Endothelial cell of umbilical vein (primary cell): ENCODE data around the gene C6orf136. TPM values are rescaled to one million over a fixed set of nuclear protein-coding genes. Genes with fewer than 3 reads are reported as not detected.

ENCODE experiments used
- BruUV-seq: library from RNA; stranded (reverse); fragments of 400-500 nt; replicated peaks from 2 replicates; lab custom pipeline; 2021; lab: Mats Ljungman, UMichigan
- CTCF ChIA-PET: fragments of 300-600, 350-600 bp; sonication (Branson Sonifier 250); formaldehyde crosslinking; loops from one replicate; lab custom pipeline; 2021; ENCODE audit warnings: antibody characterized with exemption, inconsistent platforms; lab: Charles Lee
- POLR2A ChIA-PET: fragments of 300-600, 350-600 bp; sonication (Branson Sonifier 250); formaldehyde crosslinking; loops from one replicate; lab custom pipeline; 2021; ENCODE audit warnings: antibody characterized with exemption, inconsistent platforms; lab: Charles Lee
- DNase-seq: peaks from one replicate; pipeline ENCODE4 v3.0.0-alpha.2; 2011; ENCODE audit warnings: low read depth, low spot score
- FAIRE-seq: peaks from 2 replicates; lab custom pipeline; 2011; peaks lifted over from hg19 to GRCh38; lab: Jason Lieb, UNC
- H2AFZ ChIP-seq: 2 replicates; pipeline ENCODE4 v1.6.0; 2012; ENCODE audit warnings: low read depth, low read length, control low read depth, inconsistent platforms
- H3K27ac ChIP-seq: 2 replicates; pipeline ENCODE4 v1.5.1; 2011; ENCODE audit warnings: low read depth, mild to moderate bottlenecking, control low read depth, low read length, moderate library complexity; ENCODE audit not compliant: insufficient read depth
- H3K27me3 ChIP-seq, 2 experiments: 2 replicates each; pipeline versions ENCODE4 v1.6.0 to v1.6.1; 2011; ENCODE audit warnings: low read length in 2 of 2, mixed read lengths in 1 of 2; ENCODE audit not compliant: control insufficient read depth in 2 of 2, insufficient read depth in 2 of 2
- H3K36me3 ChIP-seq, 2 experiments: 2 replicates in 1 of 2; 3 replicates in 1 of 2; pipeline ENCODE4 v1.5.1; 2011; ENCODE audit warnings: low read length in 2 of 2, mild to moderate bottlenecking in 1 of 2, moderate library complexity in 1 of 2; ENCODE audit not compliant: control insufficient read depth in 2 of 2, insufficient read depth in 2 of 2; ENCODE audit errors: extremely low read depth in 1 of 2
- H3K4me1 ChIP-seq: 3 replicates; pipeline ENCODE4 v1.5.1; 2011; ENCODE audit warnings: mild to moderate bottlenecking, low read length; ENCODE audit not compliant: control insufficient read depth, insufficient read depth; ENCODE audit errors: extremely low read depth
- H3K4me2 ChIP-seq: 2 replicates; pipeline ENCODE4 v1.6.1; 2011; ENCODE audit warnings: low read length, control low read depth, mixed read lengths; ENCODE audit not compliant: insufficient read depth
- H3K4me3 ChIP-seq, 3 experiments: fragments of 200-600 bp in 1 of 3; sonication (generic), shearing (Covaris generic) in 1 of 3; replicated peaks in 1 of 3; 2 replicates each; pipeline ENCODE4 v1.5.1; 2011 to 2016; ENCODE audit warnings: control low read depth in 3 of 3, low read length in 3 of 3, mild to moderate bottlenecking in 2 of 3, inconsistent platforms in 1 of 3, low read depth in 1 of 3, moderate library complexity in 1 of 3; ENCODE audit not compliant: insufficient read depth in 1 of 3
- H3K79me2 ChIP-seq: 2 replicates; pipeline ENCODE4 v1.6.0; 2012; ENCODE audit warnings: low read length, inconsistent platforms; ENCODE audit not compliant: control insufficient read depth, insufficient read depth
- H3K9ac ChIP-seq: replicated peaks from 2 replicates; pipeline ENCODE3; 2011; ENCODE audit warnings: low read length, control low read depth; ENCODE audit not compliant: insufficient read depth; ENCODE audit errors: extremely low read depth
- H3K9me1 ChIP-seq: replicated peaks from 3 replicates; pipeline ENCODE4 v1.6.0; 2011; ENCODE audit warnings: mild to moderate bottlenecking, low read length; ENCODE audit not compliant: control insufficient read depth, insufficient read depth; ENCODE audit errors: extremely low read depth
- H3K9me3 ChIP-seq: replicated peaks from 2 replicates; pipeline ENCODE4 v1.5.1; 2012; ENCODE audit warnings: low read length, inconsistent platforms; ENCODE audit not compliant: control insufficient read depth, insufficient read depth
- H4K20me1 ChIP-seq: replicated peaks from 2 replicates; pipeline ENCODE3; 2011; ENCODE audit warnings: mild to moderate bottlenecking, low read length; ENCODE audit not compliant: control insufficient read depth, insufficient read depth; ENCODE audit errors: extremely low read depth
- EZH2 ChIP-seq: IDR thresholded peaks from 2 replicates; pipeline ENCODE4 v1.6.1; 2012; ENCODE audit warnings: borderline replicate concordance, low read depth, mild to moderate bottlenecking, moderate library complexity, low read length, inconsistent platforms; ENCODE audit not compliant: severe bottlenecking
- GATA2 ChIP-seq: IDR thresholded peaks from 2 replicates; pipeline ENCODE4 v1.7.0; 2011; ENCODE audit warnings: low read depth, mild to moderate bottlenecking, moderate library complexity, mixed read lengths, low read length; ENCODE audit not compliant: insufficient read length, insufficient read depth
- POLR2A ChIP-seq: IDR thresholded peaks from 2 replicates; pipeline ENCODE4 v1.6.1; 2012; ENCODE audit warnings: low read depth, mild to moderate bottlenecking, control low read depth, low read length
- dilution Hi-C: fragments of 300-500 bp; cut with MboI; formaldehyde crosslinking; loops from one replicate; pipeline ENCODE4 v1.15.0; 2019; ENCODE audit warnings: low sequenced_read_pairs; ENCODE audit not compliant: extremely low pct_ligation_motif_present
- intact Hi-C: fragments of 100-400 bp; cut with micrococcal nuclease; formaldehyde crosslinking; loops from one replicate; pipeline ENCODE4 v1.10.0; 2022
- polyA plus RNA-seq, 4 experiments: library from polyadenylated mRNA; depleted of rRNA in 3 of 4; stranded (reverse) in 3 of 4; unstranded in 1 of 4; fragments of >200 nt; gene quantifications; 2 replicates each; pipeline versions ENCODE4 v1.2.1 to v1.2.3, GENCODE V29; 2011 to 2012; ENCODE audit warnings: missing spikeins in 1 of 4
- total RNA-seq: library from RNA; stranded (reverse); gene quantifications from 2 replicates; pipeline ENCODE4 v1.2.3, GENCODE V29; 2021

The C6orf136 gene
- total and polyA plus RNA-seq, 2 donors (not counting 3 experiments of a cell fraction or from before 2014, with no cell fraction given): 19.1 to 21.0 TPM

DNA sequence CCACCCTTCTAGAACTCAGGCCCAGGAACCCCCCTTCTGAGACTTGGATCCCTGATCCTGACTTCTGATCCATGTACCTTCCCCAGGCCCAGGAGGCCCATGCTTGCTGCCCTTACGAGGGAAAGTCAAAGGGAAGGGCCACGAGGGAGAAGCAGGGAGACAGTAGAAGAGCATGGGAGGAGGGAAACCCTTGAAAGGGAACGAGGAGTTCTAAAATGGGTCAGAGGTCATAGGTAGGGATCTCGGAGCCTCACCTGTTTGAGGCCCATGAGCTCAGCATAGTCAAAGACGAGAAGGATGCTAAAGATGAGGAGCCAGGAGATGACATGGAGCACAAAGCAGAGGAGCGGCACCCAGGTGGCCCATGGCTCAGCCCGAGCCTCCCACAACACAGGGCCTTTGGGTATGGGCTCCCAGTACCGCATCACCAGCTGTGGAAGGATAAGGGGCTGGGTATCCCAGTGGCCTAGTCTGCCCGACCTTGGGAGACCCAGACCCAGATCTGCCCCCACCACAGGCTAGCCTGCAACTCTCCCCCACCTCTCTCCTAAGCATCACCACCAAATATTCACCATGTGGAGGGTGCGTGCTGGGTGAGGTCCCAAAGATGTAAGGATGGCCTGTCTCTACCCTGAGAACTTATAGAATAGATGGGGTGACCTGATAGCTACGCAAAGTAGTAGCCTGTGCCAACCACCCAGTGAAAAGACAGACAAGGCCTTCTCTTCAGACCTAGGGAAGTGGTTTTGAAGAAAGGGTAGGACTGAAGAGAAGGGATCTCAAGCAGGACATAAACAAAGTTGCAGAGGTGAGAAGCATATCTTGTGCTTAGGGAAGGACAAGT lies 42.3 kb downstream of the C6orf136 start:
- no peaks in the 10 kb centered on the region for H3K9me3 ChIP-seq
- H3K4me1 ChIP-seq: peaks cover 31% of the 10 kb centered on the region
- ChIA-PET POLR2A (interaction anchor here (1.2 kb wide), 1 partner anchor 30 kb away, joined by 4 read pairs; no protein-coding TSS in a partner anchor), CTCF (interaction anchor here (1.5 to 2.5 kb wide), 5 partner anchors 10 to 42 kb away, joined by 4 to 32 read pairs (median 9); partner anchors contain the start of gene DHX16)
- TF ChIP-seq GATA2: no peak
- peak; percentile 4 for TF ChIP-seq POLR2A
- H4K20me1 ChIP-seq: no peaks in the 10 kb centered on the region
- dilution Hi-C loops (no loop called here), intact Hi-C loops (no loop called here)
- no peaks in the 10 kb centered on the region for H3K27me3 ChIP-seq
- H3K27ac ChIP-seq: no peak overlapping the region
- no peak overlapping the region for H3K4me3 ChIP-seq
- BruUV-seq: no TSS peak
- H3K79me2 ChIP-seq: peaks cover 45% of the 10 kb centered on the region
- H2AFZ ChIP-seq: no peak overlapping the region
- peak overlapping the region; percentile 78 for H3K4me2 ChIP-seq
- DNase-seq (no peak), FAIRE-seq (no peak)
- no peaks in the 10 kb centered on the region for H3K36me3 ChIP-seq
- H3K9ac ChIP-seq: no peak overlapping the region
- H3K9me1 ChIP-seq: no peaks in the 10 kb centered on the region

GRCh38 chr6:30689985-30690384 lies 43.1 kb downstream of the C6orf136 start:
- Histone ChIP-seq H3K9ac (peak overlapping the region; percentile 61), H3K27ac (peak overlapping the region; percentile 54), H4K20me1 (no peaks in the 10 kb centered on the region), H3K4me1 (peaks cover 29% of the 10 kb centered on the region), H3K4me3 (peak overlapping the region in 2 of 3 experiments; percentile 72 to 78), H3K27me3 (no peaks in the 10 kb centered on the region), H3K9me1 (no peaks in the 10 kb centered on the region), H3K36me3 (no peaks in the 10 kb centered on the region), H3K79me2 (peaks cover 38% of the 10 kb centered on the region), H3K4me2 (peak overlapping the region; percentile 78), H3K9me3 (no peaks in the 10 kb centered on the region), H2AFZ (no peak overlapping the region)
- DNase-seq: no peak
- ChIA-PET POLR2A (interaction anchor here (1.1 to 1.8 kb wide), 3 partner anchors 27 to 31 kb away, joined by 3 to 4 read pairs (median 4); partner anchors contain the start of gene MDC1), CTCF (interaction anchor here (1.4 to 2.5 kb wide), 5 partner anchors 11 to 41 kb away, joined by 3 to 19 read pairs (median 9); partner anchors contain the start of genes DHX16 and MDC1)
- no TSS peak for BruUV-seq
- dilution Hi-C loops (no loop called here), intact Hi-C loops (no loop called here)
- TF ChIP-seq EZH2 (no peak), POLR2A (peak; percentile 34)
- FAIRE-seq: peak; percentile 84
